PC-3 (cell line): ENCODE results near the gene UBE2L3. TPM values are rescaled to one million over a fixed set of nuclear protein-coding genes. Genes with fewer than 3 reads are reported as not detected.

Experiments
- ATAC-seq: fragments of 200-7000 bp; cut with Tn5 transposase; 2 replicates; pipeline ENCODE4 v1.9.1; 2020; ENCODE audit warnings: mild to moderate bottlenecking, moderate library complexity
- BruUV-seq: library from RNA; stranded (reverse); fragments of 400-500 nt; replicated peaks from 2 replicates; lab custom pipeline; 2021; lab: Mats Ljungman, UMichigan
- CTCF ChIA-PET: fragments of 300-600 bp; sonication (Branson Sonifier 250); formaldehyde crosslinking; loops from one replicate; lab custom pipeline; 2022; ENCODE audit warnings: antibody characterized with exemption; lab: Charles Lee
- POLR2A ChIA-PET: fragments of 300-600 bp; sonication (Branson Sonifier 250); formaldehyde crosslinking; loops from one replicate; lab custom pipeline; 2022; ENCODE audit warnings: antibody characterized with exemption; ENCODE audit not compliant: unreplicated experiment; lab: Charles Lee
- DNase-seq: peaks from one replicate; pipeline ENCODE4 v3.0.0-alpha.2; 2015
- H2AFZ ChIP-seq: fragments of 300-600 bp; sonication (generic); 2 replicates; pipeline ENCODE4 v1.6.0; 2016; ENCODE audit warnings: antibody characterized with exemption, low read length
- H3F3A ChIP-seq: fragments of 300-600 bp; sonication (generic); one replicate; pipeline ENCODE4 v1.6.0; 2017; ENCODE audit warnings: antibody characterized with exemption, low read length, control low read depth, mild to moderate bottlenecking; ENCODE audit not compliant: unreplicated experiment
- H3K27ac ChIP-seq: fragments of 300-600 bp; sonication (generic); 2 replicates; pipeline ENCODE4 v1.5.1; 2016; ENCODE audit warnings: mild to moderate bottlenecking, low read length
- H3K27me3 ChIP-seq: fragments of 300-600 bp; sonication (generic); 2 replicates; pipeline ENCODE4 v1.6.1; 2016; ENCODE audit warnings: low read length, mixed read lengths
- H3K36me3 ChIP-seq: fragments of 300-600 bp; sonication (generic); 2 replicates; pipeline ENCODE4 v1.6.1; 2016; ENCODE audit warnings: low read depth, mixed run types, low read length, mixed read lengths
- H3K4me1 ChIP-seq: fragments of 300-600 bp; sonication (generic); 2 replicates; pipeline ENCODE4 v1.5.1; 2016; ENCODE audit warnings: low read length; ENCODE audit not compliant: insufficient read depth
- H3K4me2 ChIP-seq: fragments of 300-600 bp; sonication (generic); 2 replicates; pipeline ENCODE4 v1.6.0; 2016; ENCODE audit warnings: low read length
- H3K4me3 ChIP-seq: fragments of 300-600 bp; sonication (generic); 2 replicates; pipeline ENCODE4 v1.5.1; 2016; ENCODE audit warnings: mild to moderate bottlenecking, low read length, mixed read lengths
- H3K79me2 ChIP-seq: fragments of 300-600 bp; sonication (generic); 2 replicates; pipeline ENCODE4 v1.6.1; 2017; ENCODE audit warnings: low read length, mixed read lengths
- H3K9ac ChIP-seq: fragments of 300-600 bp; sonication (generic); 2 replicates; pipeline ENCODE4 v1.6.0; 2016; ENCODE audit warnings: mild to moderate bottlenecking, low read length
- H3K9me2 ChIP-seq: fragments of 300-600 bp; sonication (generic); replicated peaks from 2 replicates; pipeline ENCODE4 v1.6.1; 2016; ENCODE audit warnings: mixed run types, low read length, mixed read lengths
- H3K9me3 ChIP-seq: fragments of 300-600 bp; sonication (generic); 2 replicates; pipeline ENCODE4 v1.6.1; 2016; ENCODE audit warnings: low read length, mixed read lengths
- H4K20me1 ChIP-seq: fragments of 300-600 bp; sonication (generic); 2 replicates; pipeline ENCODE4 v1.6.1; 2016; ENCODE audit warnings: low read length, mixed read lengths
- EZH2 ChIP-seq: fragments of 300-600 bp; sonication (generic); IDR thresholded peaks from one replicate; pipeline ENCODE4 v1.6.1; 2017; ENCODE audit warnings: antibody characterized with exemption, mild to moderate bottlenecking, low read length; ENCODE audit not compliant: unreplicated experiment
- EZH2phosphoT487 ChIP-seq: fragments of 300-600 bp; sonication (generic); IDR thresholded peaks from 2 replicates; pipeline ENCODE4 v1.6.1; 2018; ENCODE audit warnings: mild to moderate bottlenecking, antibody characterized with exemption, low read length, borderline replicate concordance
- intact Hi-C: fragments of 100-400 bp; cut with micrococcal nuclease; formaldehyde crosslinking; loops from 2 replicates; pipeline ENCODE4 v1.9.0; 2023
- total RNA-seq: library from RNA; depleted of rRNA; stranded (reverse); fragments of >200 nt; gene quantifications from 2 replicates; pipeline ENCODE4 v1.2.3, GENCODE V29; 2014
- TF ChIP-seq, protein P1 (sequence below): fragments of 300-600 bp; sonication (generic); conservative IDR thresholded peaks from 2 replicates; pipeline ENCODE4 v1.5.1; 2017; ENCODE audit warnings: antibody characterized with exemption, low read depth, mild to moderate bottlenecking, low read length

Gene UBE2L3
- total RNA-seq, 1 experiment from 2014 or later = 72.0 TPM

DNA sequence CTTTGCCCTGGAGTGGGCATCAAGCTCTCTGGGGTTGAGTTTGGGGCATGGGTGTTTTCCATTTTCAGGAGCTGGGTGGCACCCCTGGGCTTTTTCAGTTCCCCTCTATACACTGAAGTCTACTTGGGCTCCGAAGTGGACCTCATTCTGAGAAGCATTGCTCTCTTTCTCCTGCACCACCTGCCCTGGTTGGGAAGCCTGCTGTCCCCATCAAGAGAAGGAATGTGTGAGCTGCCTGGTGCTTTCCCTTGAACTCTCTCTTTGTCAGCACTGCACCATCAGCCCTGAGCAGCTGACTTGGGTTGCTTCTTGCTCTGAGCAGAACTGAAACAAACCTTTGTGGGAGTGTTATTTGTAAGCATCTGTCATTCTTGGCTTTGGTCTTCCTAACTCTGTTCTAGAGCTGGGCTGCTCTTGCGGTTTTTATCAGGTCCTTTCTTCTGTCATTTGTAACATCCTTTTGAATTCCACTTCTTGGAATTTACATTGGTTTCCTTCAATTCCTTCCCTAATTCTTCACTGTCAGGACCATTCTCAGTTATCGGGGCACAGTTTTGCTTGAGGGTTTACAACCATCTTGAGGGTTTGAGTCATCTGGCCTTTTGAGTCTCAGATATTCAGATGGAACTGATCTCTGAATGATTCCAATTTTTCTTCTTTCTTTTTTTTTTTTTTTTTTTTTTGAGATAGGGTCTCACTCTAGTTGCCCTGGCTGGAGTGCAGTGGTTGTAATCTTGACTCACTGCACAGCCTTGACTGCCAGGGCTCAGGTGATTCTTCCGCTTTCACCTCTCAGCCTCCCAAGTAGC, 20.5 kb downstream of the UBE2L3 start:
- Histone ChIP-seq H3K27ac (no peak overlapping the region), H3K36me3 (no peaks in the 10 kb centered on the region; the same call in 1 of the 2 replicates), H3K79me2 (peaks cover 95% of the 10 kb centered on the region), H2AFZ (no peak overlapping the region), H3K9me2 (no peaks in the 10 kb centered on the region), H3K9me3 (no peaks in the 10 kb centered on the region), H4K20me1 (peaks cover 44% of the 10 kb centered on the region), H3K4me2 (no peak overlapping the region), H3K4me1 (peaks cover 5% of the 10 kb centered on the region; the same call in 1 of the 2 replicates), H3K27me3 (no peaks in the 10 kb centered on the region), H3F3A (no peaks in the 10 kb centered on the region), H3K9ac (no peak overlapping the region), H3K4me3 (no peak overlapping the region)
- TF ChIP-seq, protein P1, sequence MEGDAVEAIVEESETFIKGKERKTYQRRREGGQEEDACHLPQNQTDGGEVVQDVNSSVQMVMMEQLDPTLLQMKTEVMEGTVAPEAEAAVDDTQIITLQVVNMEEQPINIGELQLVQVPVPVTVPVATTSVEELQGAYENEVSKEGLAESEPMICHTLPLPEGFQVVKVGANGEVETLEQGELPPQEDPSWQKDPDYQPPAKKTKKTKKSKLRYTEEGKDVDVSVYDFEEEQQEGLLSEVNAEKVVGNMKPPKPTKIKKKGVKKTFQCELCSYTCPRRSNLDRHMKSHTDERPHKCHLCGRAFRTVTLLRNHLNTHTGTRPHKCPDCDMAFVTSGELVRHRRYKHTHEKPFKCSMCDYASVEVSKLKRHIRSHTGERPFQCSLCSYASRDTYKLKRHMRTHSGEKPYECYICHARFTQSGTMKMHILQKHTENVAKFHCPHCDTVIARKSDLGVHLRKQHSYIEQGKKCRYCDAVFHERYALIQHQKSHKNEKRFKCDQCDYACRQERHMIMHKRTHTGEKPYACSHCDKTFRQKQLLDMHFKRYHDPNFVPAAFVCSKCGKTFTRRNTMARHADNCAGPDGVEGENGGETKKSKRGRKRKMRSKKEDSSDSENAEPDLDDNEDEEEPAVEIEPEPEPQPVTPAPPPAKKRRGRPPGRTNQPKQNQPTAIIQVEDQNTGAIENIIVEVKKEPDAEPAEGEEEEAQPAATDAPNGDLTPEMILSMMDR = no peak
- TF ChIP-seq EZH2phosphoT487 = no peak
- TF ChIP-seq EZH2 = no peak
- ChIA-PET CTCF (no interaction called here), POLR2A (no interaction called here)
- ATAC-seq (no peak), DNase-seq (no peak)
- no TSS peak for BruUV-seq
- intact Hi-C loops = no loop called here

DNA sequence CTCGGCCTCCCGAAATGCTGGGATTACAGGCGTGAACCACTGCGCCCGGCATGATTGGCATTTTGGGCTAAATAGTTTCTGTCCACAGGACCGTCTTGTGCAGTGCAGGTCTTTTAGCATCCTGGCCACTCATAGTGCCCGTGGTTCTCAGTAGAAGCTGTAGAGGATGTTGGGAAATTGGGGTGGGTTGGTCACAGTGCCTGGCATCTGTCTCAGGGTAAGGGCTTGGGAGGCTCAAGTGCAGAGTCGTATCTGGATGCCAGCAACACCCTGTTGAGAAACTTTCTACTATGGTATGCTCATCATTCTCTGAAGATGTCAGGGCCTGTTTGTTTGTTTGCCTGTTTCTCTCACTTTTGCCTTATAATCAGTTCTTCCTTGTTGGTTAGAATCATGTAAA, 21.9 kb downstream of the UBE2L3 start:
- Histone ChIP-seq H3K79me2 (peaks cover 97% of the 10 kb centered on the region), H3K9me3 (no peaks in the 10 kb centered on the region), H4K20me1 (peaks cover 48% of the 10 kb centered on the region), H3K4me2 (no peak overlapping the region), H3K9ac (no peak overlapping the region), H3K27me3 (no peaks in the 10 kb centered on the region), H3K4me1 (peaks cover 5% of the 10 kb centered on the region; the same call in 1 of the 2 replicates), H3F3A (no peaks in the 10 kb centered on the region), H3K36me3 (peaks cover 13% of the 10 kb centered on the region), H3K4me3 (no peak overlapping the region), H3K27ac (no peak overlapping the region), H2AFZ (no peak overlapping the region), H3K9me2 (no peaks in the 10 kb centered on the region)
- no peak for ATAC-seq
- CTCF ChIA-PET = no interaction called here
- TF ChIP-seq EZH2 (no peak), EZH2phosphoT487 (no peak)
- TF ChIP-seq, protein P1 = no peak
- intact Hi-C loops = no loop called here
- BruUV-seq = no TSS peak
- DNase-seq = no peak
- POLR2A ChIA-PET = no interaction called here
